CD14-positive monocyte (primary cell): ENCODE results near the gene PHF12. TPM values are rescaled to one million over a fixed set of nuclear protein-coding genes. Genes with fewer than 3 reads are reported as not detected.

Source experiments
- DNase-seq, 3 donors: peaks; one replicate each; pipeline ENCODE4 v3.0.0-alpha.2; 2011 to 2022
- H2AFZ ChIP-seq: 2 replicates; pipeline ENCODE4 v1.6.0; 2012; ENCODE audit warnings: mild to moderate bottlenecking, low read depth, low read length, inconsistent platforms; ENCODE audit not compliant: insufficient read depth, poor library complexity, severe bottlenecking
- H3K27ac ChIP-seq, 2 donors: 1 replicate in 1 of 2; 2 replicates in 1 of 2; pipeline ENCODE4 v1.5.1; 2012 to 2013; ENCODE audit warnings: low read length in 2 of 2, control low read depth in 1 of 2, inconsistent platforms in 1 of 2, low read depth in 1 of 2, mild to moderate bottlenecking in 1 of 2
- H3K27me3 ChIP-seq, 2 donors: one replicate each; pipeline versions ENCODE4 v1.6.0 to v1.6.1; 2011 to 2013; ENCODE audit warnings: low read length in 2 of 2; ENCODE audit not compliant: control insufficient read depth in 2 of 2, insufficient read depth in 2 of 2
- H3K36me3 ChIP-seq, 2 donors: replicated peaks in 1 of 2; 1 replicate in 1 of 2; 2 replicates in 1 of 2; pipeline versions ENCODE4 v1.5.1 to v1.6.1; 2012 to 2013; ENCODE audit warnings: low read length in 2 of 2, control low read depth in 1 of 2, inconsistent platforms in 1 of 2, mild to moderate bottlenecking in 1 of 2; ENCODE audit not compliant: insufficient read depth in 2 of 2, control insufficient read depth in 1 of 2
- H3K4me1 ChIP-seq, 2 donors: 1 replicate in 1 of 2; 2 replicates in 1 of 2; pipeline versions ENCODE4 v1.5.1 to v1.6.1; 2012 to 2013; ENCODE audit warnings: low read length in 2 of 2, control low read depth in 1 of 2, inconsistent platforms in 1 of 2, mild to moderate bottlenecking in 1 of 2, moderate library complexity in 1 of 2; ENCODE audit not compliant: insufficient read depth in 2 of 2, control insufficient read depth in 1 of 2
- H3K4me2 ChIP-seq: replicated peaks from 2 replicates; pipeline ENCODE3; 2012; ENCODE audit warnings: low read length, moderate library complexity, mild to moderate bottlenecking; ENCODE audit not compliant: poor library complexity, severe bottlenecking; ENCODE audit errors: extremely low read depth
- H3K4me3 ChIP-seq, 3 experiments: fragments of 200-600 bp in 1 of 3; sonication (generic) in 1 of 3; replicated peaks in 1 of 3; 1 replicate in 2 of 3; 2 replicates in 1 of 3; pipeline ENCODE4 v1.5.1; 2011 to 2013; ENCODE audit warnings: low read length in 3 of 3, mild to moderate bottlenecking in 3 of 3, control low read depth in 2 of 3, low read depth in 2 of 3, inconsistent platforms in 1 of 3, moderate library complexity in 1 of 3
- H3K79me2 ChIP-seq: 2 replicates; pipeline ENCODE4 v1.6.0; 2012; ENCODE audit warnings: mild to moderate bottlenecking, control low read depth, inconsistent platforms, low read length, moderate library complexity; ENCODE audit not compliant: insufficient read depth
- H3K9ac ChIP-seq: 2 replicates; pipeline ENCODE4 v1.6.0; 2017; ENCODE audit warnings: low read length, mild to moderate bottlenecking; ENCODE audit not compliant: insufficient read depth, poor library complexity, severe bottlenecking
- H3K9me3 ChIP-seq, 2 donors: replicated peaks in 1 of 2; 1 replicate in 1 of 2; 2 replicates in 1 of 2; pipeline versions ENCODE4 v1.5.1 to v1.6.1; 2012 to 2013; ENCODE audit warnings: low read length in 2 of 2, control low read depth in 1 of 2; ENCODE audit not compliant: control insufficient read depth in 1 of 2, insufficient read depth in 1 of 2
- H4K20me1 ChIP-seq: 2 replicates; pipeline ENCODE4 v1.6.0; 2012; ENCODE audit warnings: mild to moderate bottlenecking, low read length, control low read depth, moderate library complexity; ENCODE audit not compliant: insufficient read depth
- H3K27ac Mint-ChIP-seq, 7 donors: one replicate each; pipeline ENCODE4 v1.8.0; 2020; ENCODE audit warnings: mild to moderate bottlenecking in 7 of 7, mixed read lengths in 7 of 7, moderate library complexity in 6 of 7, inconsistent platforms in 2 of 7
- H3K27me3 Mint-ChIP-seq, 3 donors: one replicate each; pipeline ENCODE4 v1.8.0; 2021 to 2022; ENCODE audit warnings: low read depth in 3 of 3, mild to moderate bottlenecking in 3 of 3, mixed read lengths in 3 of 3, moderate library complexity in 3 of 3, inconsistent platforms in 1 of 3
- H3K36me3 Mint-ChIP-seq, 2 donors: one replicate each; pipeline ENCODE4 v1.8.0; 2020; ENCODE audit warnings: mixed read lengths in 2 of 2, inconsistent platforms in 1 of 2, mild to moderate bottlenecking in 1 of 2
- H3K4me1 Mint-ChIP-seq: one replicate; pipeline ENCODE4 v1.8.0; 2020; ENCODE audit warnings: mild to moderate bottlenecking, mixed read lengths
- H3K4me3 Mint-ChIP-seq, 2 donors: one replicate each; pipeline ENCODE4 v1.8.0; 2020; ENCODE audit warnings: mild to moderate bottlenecking in 2 of 2, mixed read lengths in 2 of 2, moderate library complexity in 1 of 2
- H3K9me3 Mint-ChIP-seq, 7 donors: one replicate each; pipeline ENCODE4 v1.8.0; 2020 to 2022; ENCODE audit warnings: mixed read lengths in 7 of 7, mild to moderate bottlenecking in 6 of 7, moderate library complexity in 6 of 7, inconsistent platforms in 2 of 7
- WGBS: methylation state at CpG from one replicate; pipeline ENCODE4 v1.1.5; 2013; ENCODE audit warnings: missing lambda C conversion rate; ENCODE audit not compliant: insufficient coverage; 5-methylcytosine and 5-hydroxymethylcytosine counted together
- intact Hi-C, 2 donors: fragments of 100-400 bp; cut with micrococcal nuclease; formaldehyde crosslinking; loops; one replicate each; pipeline versions ENCODE4 v1.15.0 to v1.15.1; 2023
- polyA plus RNA-seq, 3 donors: library from polyadenylated mRNA; depleted of rRNA in 1 of 3; unstranded in 2 of 3; stranded (reverse) in 1 of 3; fragments of 300-500 nt in 2 of 3; fragments of >200 nt in 1 of 3; fragmentation: Illumina TruSeq in 2 of 3; gene quantifications; 1 replicate in 2 of 3; 2 replicates in 1 of 3; pipeline ENCODE4 v1.2.3, GENCODE V29; 2012 to 2021
- TF ChIP-seq, protein P1 (sequence below): fragments of 200-600 bp; IDR thresholded peaks from one replicate; pipeline ENCODE4 v1.8.0; 2022; ENCODE audit warnings: antibody characterized with exemption, mild to moderate bottlenecking

The PHF12 gene
- polyA plus RNA-seq, 3 donors: 1.4 to 62.5 (median 2.5) TPM

DNA sequence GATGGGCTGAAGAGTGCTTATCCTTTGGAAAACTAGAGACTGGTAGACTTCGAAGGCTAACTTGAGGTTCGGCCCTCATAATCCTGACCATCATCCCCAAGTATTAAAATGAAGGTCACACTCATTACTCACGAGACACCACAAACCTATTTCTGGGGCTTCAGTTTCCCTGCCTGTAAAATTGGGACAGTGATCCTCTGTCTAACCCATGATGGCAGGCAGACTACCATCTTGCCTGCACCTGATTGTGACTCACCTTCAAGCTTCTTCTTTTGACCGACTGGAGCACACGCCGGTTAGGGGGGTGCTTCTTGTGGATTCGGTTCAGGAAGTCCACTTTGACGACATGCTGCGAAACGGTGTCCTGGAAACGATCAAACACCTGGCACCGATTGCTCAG, 34.3 kb downstream of the PHF12 start:
- no peaks in the 10 kb centered on the region for H3K9me3 Mint-ChIP-seq
- Histone ChIP-seq H3K4me3 (no peak overlapping the region), H3K36me3 (peaks cover 95 to 100% of the 10 kb centered on the region in 2 donors), H4K20me1 (peaks cover 59% of the 10 kb centered on the region), H3K4me2 (no peak overlapping the region), H3K9ac (no peak overlapping the region), H2AFZ (no peak overlapping the region), H3K27me3 (no peaks in the 10 kb centered on the region), H3K9me3 (no peaks in the 10 kb centered on the region), H3K4me1 (no peaks in the 10 kb centered on the region), H3K27ac (peak overlapping the region in 1 of 2 donors; percentile 33), H3K79me2 (peaks cover 6% of the 10 kb centered on the region)
- TF ChIP-seq, protein P1, sequence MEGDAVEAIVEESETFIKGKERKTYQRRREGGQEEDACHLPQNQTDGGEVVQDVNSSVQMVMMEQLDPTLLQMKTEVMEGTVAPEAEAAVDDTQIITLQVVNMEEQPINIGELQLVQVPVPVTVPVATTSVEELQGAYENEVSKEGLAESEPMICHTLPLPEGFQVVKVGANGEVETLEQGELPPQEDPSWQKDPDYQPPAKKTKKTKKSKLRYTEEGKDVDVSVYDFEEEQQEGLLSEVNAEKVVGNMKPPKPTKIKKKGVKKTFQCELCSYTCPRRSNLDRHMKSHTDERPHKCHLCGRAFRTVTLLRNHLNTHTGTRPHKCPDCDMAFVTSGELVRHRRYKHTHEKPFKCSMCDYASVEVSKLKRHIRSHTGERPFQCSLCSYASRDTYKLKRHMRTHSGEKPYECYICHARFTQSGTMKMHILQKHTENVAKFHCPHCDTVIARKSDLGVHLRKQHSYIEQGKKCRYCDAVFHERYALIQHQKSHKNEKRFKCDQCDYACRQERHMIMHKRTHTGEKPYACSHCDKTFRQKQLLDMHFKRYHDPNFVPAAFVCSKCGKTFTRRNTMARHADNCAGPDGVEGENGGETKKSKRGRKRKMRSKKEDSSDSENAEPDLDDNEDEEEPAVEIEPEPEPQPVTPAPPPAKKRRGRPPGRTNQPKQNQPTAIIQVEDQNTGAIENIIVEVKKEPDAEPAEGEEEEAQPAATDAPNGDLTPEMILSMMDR: no peak
- no peaks in the 10 kb centered on the region for H3K4me1 Mint-ChIP-seq
- H3K36me3 Mint-ChIP-seq: peaks cover 88 to 99% of the 10 kb centered on the region in 2 donors
- DNase-seq: no peak
- WGBS: 86% methylated on average over 12 of the region's 12 CpGs
- no peak overlapping the region for H3K4me3 Mint-ChIP-seq
- peak overlapping the region; percentile 20 to 75 (median 65) for H3K27ac Mint-ChIP-seq
- peaks cover 0 to 3% (median 0%) of the 10 kb centered on the region in 3 donors for H3K27me3 Mint-ChIP-seq
- intact Hi-C loops: no loop called here

- peaks cover 0 to 3% (median 0%) of the 10 kb centered on the region in 3 donors for H3K27me3 Mint-ChIP-seq
- H3K27ac ChIP-seq: peak overlapping the region in 1 of 2 donors; percentile 33
- DNase-seq: peak in 2 of 3 donors; percentile 34 to 35
These were observed 34.9 kb downstream of the PHF12 start for GRCh38 chr17:28916302-28916934.

More at GRCh38 chr17:28916302-28916934, 34.9 kb downstream of the PHF12 start:
- no peak overlapping the region for H2AFZ ChIP-seq
- H3K36me3 ChIP-seq: peaks cover 95 to 100% of the 10 kb centered on the region in 2 donors
- H3K79me2 ChIP-seq: peaks cover 10% of the 10 kb centered on the region
- no peaks in the 10 kb centered on the region for H3K4me1 Mint-ChIP-seq
- H3K4me3 Mint-ChIP-seq: no peak overlapping the region
- no peak overlapping the region for H3K9ac ChIP-seq
- no peaks in the 10 kb centered on the region for H3K9me3 Mint-ChIP-seq
- WGBS: 64% methylated on average over 3 of the region's 6 CpGs
- TF ChIP-seq, protein P1: peak; percentile 79
- peaks cover 89 to 99% of the 10 kb centered on the region in 2 donors for H3K36me3 Mint-ChIP-seq
- no peaks in the 10 kb centered on the region for H3K4me1 ChIP-seq
- no peaks in the 10 kb centered on the region for H3K27me3 ChIP-seq
- H3K4me2 ChIP-seq: no peak overlapping the region
- H3K4me3 ChIP-seq: no peak overlapping the region
- intact Hi-C loops: no loop called here
- no peaks in the 10 kb centered on the region for H3K9me3 ChIP-seq
- H4K20me1 ChIP-seq: peaks cover 65% of the 10 kb centered on the region
- peak overlapping the region; percentile 20 to 75 (median 58) for H3K27ac Mint-ChIP-seq
